SHP77 treated with DMSO at 0.1 percent for 48 hours (cell line): ENCODE measurements around the gene FGD1.

ENCODE experiments used
- DNase-seq: peaks from one replicate; lab custom pipeline; 2025; lab: John Stamatoyannopoulos, UW

The FGD1 gene

GRCh38 chrX:54473993-54474859 is 21.8 kb downstream of the FGD1 start:
- DNase-seq, result no peak

GRCh38 chrX:54470054-54470760 is 25.8 kb downstream of the FGD1 start:
- no peak for DNase-seq

GRCh38 chrX:54452920-54453319 is 43.1 kb downstream of the FGD1 start:
- DNase-seq, result peak; percentile 24

- DNase-seq, result no peak
Measured at GRCh38 chrX:54449929-54450328, 46.1 kb downstream of the FGD1 start.

GRCh38 chrX:54447461-54447860 is 48.6 kb downstream of the FGD1 start:
- DNase-seq, result no peak

- no peak for DNase-seq
Measured at GRCh38 chrX:54446084-54446483, 50.0 kb downstream of the FGD1 start.

GRCh38 chrX:54444752-54445151 is 51.3 kb downstream of the FGD1 start:
- no peak for DNase-seq

- DNase-seq, result no peak
Measured at GRCh38 chrX:54442790-54443189, 53.2 kb downstream of the FGD1 start.

- peak; percentile 99 for DNase-seq
Measured at GRCh38 chrX:54439960-54440871, 55.8 kb downstream of the FGD1 start, which contains the start of gene TSR2. Gene TSR2, plus strand, starts transcription at chrX:54440404. Its CDS starts 18 bp downstream, at chrX:54440422.

GRCh38 chrX:54435121-54435520 is 60.9 kb downstream of the FGD1 start:
- DNase-seq, result no peak

GRCh38 chrX:54430519-54430918 is 65.5 kb downstream of the FGD1 start:
- DNase-seq, result no peak

- DNase-seq, result peak; percentile 32
Measured at GRCh38 chrX:54427837-54428424, 68.1 kb downstream of the FGD1 start.

- DNase-seq, result no peak
Measured at GRCh38 chrX:54423161-54423888, 72.7 kb downstream of the FGD1 start.

- no peak for DNase-seq
Measured at GRCh38 chrX:54422168-54422567, 73.9 kb downstream of the FGD1 start.

GRCh38 chrX:54419559-54420302 is 76.3 kb downstream of the FGD1 start:
- DNase-seq, result no peak

GRCh38 chrX:54416965-54417364 is 79.1 kb downstream of the FGD1 start:
- no peak for DNase-seq

GRCh38 chrX:54415534-54416350 is 80.3 kb downstream of the FGD1 start:
- no peak for DNase-seq

- no peak for DNase-seq
Measured at GRCh38 chrX:54413753-54414152, 82.3 kb downstream of the FGD1 start.

GRCh38 chrX:54411732-54412131 is 84.3 kb downstream of the FGD1 start:
- DNase-seq, result no peak
